HG02970 (cell line): Measurements from ENCODE around the gene SKI.

ENCODE experiments used
- ATAC-seq: cut with Tn5 transposase; IDR thresholded peaks from one replicate; pipeline ENCODE4 v1.9.1; 2021; ENCODE audit warnings: mild to moderate bottlenecking, moderate library complexity, moderate number of reproducible peaks; ENCODE audit not compliant: unreplicated experiment, low FRiP score

The SKI gene

DNA sequence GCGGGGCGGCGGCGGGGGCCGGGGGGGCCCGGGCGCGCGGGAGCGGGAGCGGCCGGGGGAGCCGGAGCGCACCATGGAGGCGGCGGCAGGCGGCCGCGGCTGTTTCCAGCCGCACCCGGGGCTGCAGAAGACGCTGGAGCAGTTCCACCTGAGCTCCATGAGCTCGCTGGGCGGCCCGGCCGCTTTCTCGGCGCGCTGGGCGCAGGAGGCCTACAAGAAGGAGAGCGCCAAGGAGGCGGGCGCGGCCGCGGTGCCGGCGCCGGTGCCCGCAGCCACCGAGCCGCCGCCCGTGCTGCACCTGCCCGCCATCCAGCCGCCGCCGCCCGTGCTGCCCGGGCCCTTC lies 546 bp downstream of the SKI start:
- ATAC-seq, result no peak

DNA sequence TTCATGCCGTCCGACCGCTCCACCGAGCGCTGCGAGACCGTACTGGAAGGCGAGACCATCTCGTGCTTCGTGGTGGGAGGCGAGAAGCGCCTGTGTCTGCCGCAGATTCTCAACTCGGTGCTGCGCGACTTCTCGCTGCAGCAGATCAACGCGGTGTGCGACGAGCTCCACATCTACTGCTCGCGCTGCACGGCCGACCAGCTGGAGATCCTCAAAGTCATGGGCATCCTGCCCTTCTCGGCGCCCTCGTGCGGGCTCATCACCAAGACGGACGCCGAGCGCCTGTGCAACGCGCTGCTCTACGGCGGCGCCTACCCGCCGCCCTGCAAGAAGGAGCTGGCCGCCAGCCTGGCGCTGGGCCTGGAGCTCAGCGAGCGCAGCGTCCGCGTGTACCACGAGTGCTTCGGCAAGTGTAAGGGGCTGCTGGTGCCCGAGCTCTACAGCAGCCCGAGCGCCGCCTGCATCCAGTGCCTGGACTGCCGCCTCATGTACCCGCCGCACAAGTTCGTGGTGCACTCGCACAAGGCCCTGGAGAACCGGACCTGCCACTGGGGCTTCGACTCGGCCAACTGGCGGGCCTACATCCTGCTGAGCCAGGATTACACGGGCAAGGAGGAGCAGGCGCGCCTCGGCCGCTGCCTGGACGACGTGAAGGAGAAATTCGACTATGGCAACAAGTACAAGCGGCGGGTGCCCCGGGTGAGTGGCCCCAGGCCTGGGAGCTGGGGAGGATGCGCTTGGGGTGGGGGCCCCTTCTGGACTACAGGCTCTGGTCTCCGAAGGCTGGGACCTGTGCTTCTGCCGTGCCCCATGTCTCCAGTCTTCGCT lies 1.1 kb downstream of the SKI start:
- ATAC-seq, result no peak

DNA sequence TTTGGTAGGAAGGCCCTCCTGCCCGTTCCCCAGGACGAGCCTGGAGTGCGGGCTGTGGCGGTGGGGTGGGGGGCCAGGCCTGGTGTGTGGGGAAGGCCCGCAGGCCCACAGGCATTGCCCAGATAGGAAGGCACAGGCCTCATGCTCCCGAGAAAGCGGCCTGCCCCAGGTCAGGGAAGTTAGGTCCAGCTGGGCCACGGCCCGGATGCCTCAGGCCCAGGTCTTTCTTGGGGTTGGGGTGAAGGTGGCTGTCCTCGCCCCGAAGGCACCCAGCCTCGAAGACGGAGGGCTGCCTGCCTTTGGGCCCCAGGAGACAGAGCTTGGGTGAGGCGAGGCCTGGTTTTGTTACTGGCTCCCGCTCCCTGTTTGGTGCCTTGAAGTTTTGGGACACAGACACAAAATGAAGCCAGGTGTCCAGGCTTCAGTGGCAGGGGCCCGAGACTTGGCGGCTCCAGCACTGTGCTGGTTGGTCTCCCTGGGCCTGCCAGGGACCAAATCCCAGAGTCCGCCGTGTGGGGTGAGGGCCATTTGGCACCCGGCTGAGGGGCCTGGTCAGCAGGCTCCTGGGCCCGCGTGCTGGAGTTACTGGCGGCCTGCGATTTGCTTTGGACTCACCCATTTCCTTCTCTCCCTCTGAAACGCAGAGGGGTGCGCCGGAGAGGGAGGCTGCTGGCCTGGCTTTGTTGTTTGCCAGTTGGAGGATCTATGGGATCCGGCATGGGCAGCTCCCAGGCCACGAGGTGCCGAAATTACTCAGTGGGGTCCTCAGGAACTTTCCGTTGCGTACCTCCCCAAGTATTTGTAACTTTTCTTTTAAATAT lies 2.0 kb downstream of the SKI start:
- no peak for ATAC-seq

GRCh38 chr1:2230781-2231531 lies 2.8 kb downstream of the SKI start:
- no peak for ATAC-seq

- no peak for ATAC-seq
Measured at GRCh38 chr1:2231532-2232254, 3.6 kb downstream of the SKI start.

DNA sequence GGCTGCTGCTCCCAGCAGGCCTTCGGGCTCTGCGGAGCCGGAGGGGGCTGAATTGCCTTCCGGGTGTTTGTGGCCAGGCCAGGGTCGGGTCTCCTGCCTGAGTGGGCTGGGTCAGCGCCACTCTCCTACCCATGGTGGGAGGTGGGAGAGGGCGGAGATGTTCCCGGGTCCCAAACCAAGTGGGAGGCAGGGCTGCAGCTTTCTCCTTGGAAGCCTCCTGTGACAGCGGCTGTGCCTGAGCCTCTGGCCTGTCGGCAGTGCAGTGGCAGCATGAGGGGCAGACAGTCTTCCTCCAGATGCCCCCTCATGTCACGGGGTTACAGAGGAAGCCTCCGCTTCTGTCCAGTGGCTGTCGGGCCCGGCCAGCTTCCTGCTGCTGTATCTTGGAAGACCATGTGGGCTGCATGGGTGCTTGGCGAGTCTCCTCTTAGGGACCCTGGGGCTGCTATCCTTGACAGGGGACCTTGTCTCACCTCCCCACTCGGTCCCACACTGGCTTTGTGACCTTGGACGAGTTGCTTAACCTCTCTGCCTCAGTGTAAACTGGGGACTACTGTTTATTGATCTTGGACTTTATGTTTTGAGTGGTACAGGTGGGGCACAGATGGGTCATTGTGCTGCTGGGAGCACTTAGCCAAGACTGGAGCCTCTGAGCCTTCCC lies 4.3 kb downstream of the SKI start:
- ATAC-seq, result no peak

GRCh38 chr1:2232916-2233438 lies 4.9 kb downstream of the SKI start:
- ATAC-seq, result no peak

DNA sequence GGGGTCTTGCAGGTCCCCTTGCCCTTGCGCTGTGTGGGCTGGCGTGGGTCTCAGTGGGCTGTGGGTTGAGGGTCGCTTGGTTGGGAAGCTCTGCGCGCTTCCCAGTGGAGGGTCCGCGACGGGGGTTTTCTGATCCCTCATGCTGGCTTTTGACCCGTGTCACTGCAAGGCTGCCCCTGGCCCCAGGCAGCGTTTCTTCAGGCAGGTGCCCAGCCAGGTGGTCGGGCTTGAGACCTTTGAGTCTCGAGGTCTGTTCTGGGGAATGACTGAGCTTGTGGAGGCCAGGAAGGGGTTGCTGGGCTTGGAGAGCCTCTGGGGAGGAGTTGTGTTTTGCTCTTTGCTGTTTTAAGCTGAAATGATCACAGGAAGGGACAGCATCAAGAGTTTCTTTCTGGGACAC lies 5.3 kb downstream of the SKI start:
- no peak for ATAC-seq

GRCh38 chr1:2233997-2234761 lies 6.1 kb downstream of the SKI start:
- no peak for ATAC-seq

DNA sequence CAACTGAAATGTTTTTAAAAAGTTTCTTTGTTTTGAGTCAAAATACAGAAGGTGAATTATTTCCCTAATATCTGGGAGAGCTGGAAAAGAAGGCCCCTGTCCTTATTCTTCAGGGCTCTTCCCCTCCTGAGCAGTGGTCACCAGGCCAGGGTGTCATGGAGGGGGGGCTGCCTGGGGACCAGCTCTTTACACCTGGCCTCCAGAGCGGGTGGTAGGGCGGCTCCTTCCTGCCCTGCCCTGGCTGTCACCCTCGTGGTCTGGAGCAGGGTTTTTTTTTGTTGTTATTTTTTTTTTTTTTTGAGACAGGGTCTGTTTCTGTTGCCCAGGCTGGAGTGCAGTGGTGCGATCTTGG lies 6.6 kb downstream of the SKI start:
- ATAC-seq, result no peak

- no peak for ATAC-seq
Measured at GRCh38 chr1:2235300-2235998, 7.3 kb downstream of the SKI start.

GRCh38 chr1:2236695-2237677 lies 8.9 kb downstream of the SKI start:
- no peak for ATAC-seq

DNA sequence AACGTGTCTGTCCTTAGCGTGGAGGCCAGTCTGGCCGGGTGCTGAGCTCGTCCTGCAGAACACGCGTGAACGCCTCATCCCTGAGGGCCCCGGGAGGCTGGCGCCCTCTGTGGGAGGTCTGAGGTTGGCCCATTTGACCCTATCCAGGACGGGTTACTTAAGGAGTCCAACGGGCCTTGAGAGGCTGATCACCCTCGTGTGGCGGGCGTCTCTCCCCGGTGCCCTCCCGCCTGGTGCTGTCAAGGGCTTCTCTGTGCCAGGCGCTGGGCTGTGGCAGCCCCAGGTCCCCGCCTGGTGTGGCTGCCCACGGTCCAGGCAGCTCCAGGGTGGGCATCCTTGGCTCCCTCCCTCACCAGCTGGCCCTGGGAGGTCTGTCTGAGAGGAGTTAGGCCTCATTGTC lies 9.7 kb downstream of the SKI start:
- ATAC-seq, result no peak

DNA sequence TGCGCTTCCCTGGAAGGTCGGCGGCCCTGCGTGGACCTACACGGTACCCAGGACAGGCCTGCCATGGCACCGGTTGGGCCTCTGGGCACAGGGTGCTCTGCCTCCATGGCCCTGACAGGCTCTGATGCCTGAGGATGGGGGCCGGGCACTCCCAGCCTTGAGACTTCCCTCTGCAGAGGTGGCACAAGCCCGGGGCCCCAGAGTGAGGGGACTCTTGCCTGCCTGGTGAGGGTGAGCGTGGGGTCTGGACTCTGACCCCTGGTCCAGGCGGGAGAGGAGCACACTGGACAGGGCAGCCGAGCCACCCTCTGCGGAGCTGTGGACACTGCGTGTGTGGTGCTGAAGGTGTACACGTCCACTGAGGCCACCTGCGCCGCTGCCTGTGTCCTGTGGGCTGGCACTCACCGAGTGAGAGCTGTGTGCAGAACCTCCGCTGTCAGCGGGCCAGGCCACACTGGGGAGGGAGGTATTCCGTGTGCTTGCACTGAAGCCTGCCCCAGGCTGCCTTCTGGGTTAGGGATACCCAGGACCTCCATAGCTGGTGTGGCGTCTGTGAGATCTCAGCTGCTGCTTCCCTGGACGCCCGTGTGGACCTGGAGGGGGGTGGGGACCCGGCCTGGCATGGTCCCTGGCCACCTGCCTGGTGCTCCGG lies 10.4 kb downstream of the SKI start:
- no peak for ATAC-seq

- no peak for ATAC-seq
Measured at GRCh38 chr1:2239013-2239370, 10.9 kb downstream of the SKI start.

DNA sequence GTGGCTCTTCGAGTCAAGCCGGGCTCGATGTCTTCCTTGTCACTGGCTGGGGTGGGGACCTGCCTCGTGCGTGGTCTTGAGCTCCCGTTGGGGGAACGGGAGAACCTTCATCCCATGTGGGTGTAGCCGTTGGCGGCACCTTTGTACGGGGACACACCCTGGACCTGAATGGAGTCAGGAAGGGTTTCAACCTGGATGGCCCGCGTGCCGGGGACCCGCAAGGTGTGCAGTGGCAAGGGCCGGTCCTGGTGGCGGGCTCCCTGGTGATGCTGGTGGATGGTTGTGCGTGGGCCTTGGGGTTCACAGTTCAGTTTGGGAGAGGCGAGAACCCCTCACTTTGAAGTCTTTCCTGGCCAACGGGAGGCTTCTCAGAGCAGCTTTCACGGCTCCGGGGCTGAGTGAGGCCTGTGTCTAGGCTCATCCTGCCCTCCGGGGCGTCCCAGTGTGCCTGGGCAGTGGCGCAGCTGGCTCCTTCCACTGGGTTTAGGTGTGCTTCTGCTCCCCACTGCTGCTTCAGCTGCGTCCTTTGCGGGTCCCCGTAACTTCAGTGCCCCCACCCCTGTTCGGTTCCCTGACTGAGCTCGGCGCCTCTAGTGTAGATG lies 11.4 kb downstream of the SKI start:
- ATAC-seq, result no peak
